ENCODE results near the gene NDST3.

Gene NDST3

GRCh38 chr4:118173956-118174725 lies 139.9 kb downstream of the NDST3 start:
- in situ Hi-C loops (cut with HindIII; ENCODE audit: low sequenced_read_pairs): loop anchor here (5.0 kb wide), 1 partner anchor 87 kb away; no protein-coding TSS in a partner anchor

- in situ Hi-C loops (cut with HindIII; ENCODE audit: low sequenced_read_pairs): no loop called here
Measured at GRCh38 chr4:118175506-118175905, 141.2 kb downstream of the NDST3 start.

- in situ Hi-C loops (cut with HindIII; ENCODE audit: low sequenced_read_pairs): no loop called here
Measured at GRCh38 chr4:118177126-118177525, 142.8 kb downstream of the NDST3 start.

GRCh38 chr4:118180776-118181175 lies 146.5 kb downstream of the NDST3 start:
- in situ Hi-C loops (cut with HindIII; ENCODE audit: low sequenced_read_pairs): no loop called here

GRCh38 chr4:118190903-118191302 lies 156.6 kb downstream of the NDST3 start:
- in situ Hi-C loops (cut with HindIII; ENCODE audit: low sequenced_read_pairs): no loop called here

- in situ Hi-C loops (cut with HindIII; ENCODE audit: low sequenced_read_pairs): no loop called here
Measured at GRCh38 chr4:118193421-118193820, 159.1 kb downstream of the NDST3 start.

- in situ Hi-C loops (cut with HindIII; ENCODE audit: low sequenced_read_pairs): no loop called here
Measured at GRCh38 chr4:118206627-118207026, 172.3 kb downstream of the NDST3 start.

- in situ Hi-C loops (cut with HindIII; ENCODE audit: low sequenced_read_pairs): no loop called here
Measured at GRCh38 chr4:118213101-118213500, 178.8 kb downstream of the NDST3 start.

- in situ Hi-C loops (cut with HindIII; ENCODE audit: low sequenced_read_pairs): no loop called here
Measured at GRCh38 chr4:118215826-118216225, 181.5 kb downstream of the NDST3 start.

- in situ Hi-C loops (cut with HindIII; ENCODE audit: low sequenced_read_pairs): no loop called here
Measured at GRCh38 chr4:118221227-118221800, 187.0 kb downstream of the NDST3 start.

GRCh38 chr4:118224243-118224829 lies 190.1 kb downstream of the NDST3 start:
- in situ Hi-C loops (cut with HindIII; ENCODE audit: low sequenced_read_pairs): no loop called here

- in situ Hi-C loops (cut with HindIII; ENCODE audit: low sequenced_read_pairs): no loop called here
Measured at GRCh38 chr4:118225511-118225910, 191.2 kb downstream of the NDST3 start.

GRCh38 chr4:118226311-118227010 lies 192.2 kb downstream of the NDST3 start:
- in situ Hi-C loops (cut with HindIII; ENCODE audit: low sequenced_read_pairs): no loop called here

- in situ Hi-C loops (cut with HindIII; ENCODE audit: low sequenced_read_pairs): no loop called here
Measured at GRCh38 chr4:118235566-118236120, 201.4 kb downstream of the NDST3 start.

- in situ Hi-C loops (cut with HindIII; ENCODE audit: low sequenced_read_pairs): no loop called here
Measured at GRCh38 chr4:118237531-118237930, 203.2 kb downstream of the NDST3 start.

GRCh38 chr4:118249890-118250289 lies 215.6 kb downstream of the NDST3 start:
- in situ Hi-C loops (cut with HindIII; ENCODE audit: low sequenced_read_pairs): no loop called here

- in situ Hi-C loops (cut with HindIII; ENCODE audit: low sequenced_read_pairs): no loop called here
Measured at GRCh38 chr4:118254368-118254767, 220.1 kb downstream of the NDST3 start.

- in situ Hi-C loops (cut with HindIII; ENCODE audit: low sequenced_read_pairs): no loop called here
Measured at GRCh38 chr4:118259111-118259510, 224.8 kb downstream of the NDST3 start.

GRCh38 chr4:118260309-118260708 lies 226.0 kb downstream of the NDST3 start:
- in situ Hi-C loops (cut with HindIII; ENCODE audit: low sequenced_read_pairs): no loop called here

- in situ Hi-C loops (cut with HindIII; ENCODE audit: low sequenced_read_pairs): no loop called here
Measured at GRCh38 chr4:118264096-118264495, 229.8 kb downstream of the NDST3 start.
